Gastroesophageal sphincter (tissue), 3 donors: Measurements from ENCODE around the gene TPST1.

Experiments used
- EP300 ChIP-seq: sonication (generic); formaldehyde crosslinking; IDR thresholded peaks from one replicate; pipeline ENCODE4 v1.6.1; 2017; ENCODE audit warnings: antibody characterized with exemption, mild to moderate bottlenecking
- POLR2A ChIP-seq, 2 donors: fragments of 450-650 bp; IDR thresholded peaks; one replicate each; pipeline ENCODE4 v1.6.1; 2017; ENCODE audit warnings: antibody characterized with exemption in 2 of 2, mild to moderate bottlenecking in 2 of 2, moderate library complexity in 1 of 2
- TF ChIP-seq, protein P1 (sequence below), 4 experiments: fragments of 200-600 bp in 2 of 4; fragments of 450-650 bp in 2 of 4; sonication (generic) in 1 of 4; IDR thresholded peaks; one replicate each; pipeline ENCODE4 v1.5.1; 2017 to 2019; ENCODE audit warnings: antibody characterized with exemption in 4 of 4, mild to moderate bottlenecking in 2 of 4, moderate library complexity in 2 of 4

- TF ChIP-seq, protein P1, sequence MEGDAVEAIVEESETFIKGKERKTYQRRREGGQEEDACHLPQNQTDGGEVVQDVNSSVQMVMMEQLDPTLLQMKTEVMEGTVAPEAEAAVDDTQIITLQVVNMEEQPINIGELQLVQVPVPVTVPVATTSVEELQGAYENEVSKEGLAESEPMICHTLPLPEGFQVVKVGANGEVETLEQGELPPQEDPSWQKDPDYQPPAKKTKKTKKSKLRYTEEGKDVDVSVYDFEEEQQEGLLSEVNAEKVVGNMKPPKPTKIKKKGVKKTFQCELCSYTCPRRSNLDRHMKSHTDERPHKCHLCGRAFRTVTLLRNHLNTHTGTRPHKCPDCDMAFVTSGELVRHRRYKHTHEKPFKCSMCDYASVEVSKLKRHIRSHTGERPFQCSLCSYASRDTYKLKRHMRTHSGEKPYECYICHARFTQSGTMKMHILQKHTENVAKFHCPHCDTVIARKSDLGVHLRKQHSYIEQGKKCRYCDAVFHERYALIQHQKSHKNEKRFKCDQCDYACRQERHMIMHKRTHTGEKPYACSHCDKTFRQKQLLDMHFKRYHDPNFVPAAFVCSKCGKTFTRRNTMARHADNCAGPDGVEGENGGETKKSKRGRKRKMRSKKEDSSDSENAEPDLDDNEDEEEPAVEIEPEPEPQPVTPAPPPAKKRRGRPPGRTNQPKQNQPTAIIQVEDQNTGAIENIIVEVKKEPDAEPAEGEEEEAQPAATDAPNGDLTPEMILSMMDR (IDR thresholded peaks at IDR 0.05), result no peak
- TF ChIP-seq POLR2A (IDR thresholded peaks at IDR 0.05) (no peak), EP300 (no peak)
Observed at GRCh38 chr7:66333443-66333842, 128.3 kb downstream of the TPST1 start.
